GM10847 (cell line): ENCODE data around the gene IRX2.

Source experiments
- POLR2A ChIP-seq: IDR thresholded peaks from 2 replicates; pipeline ENCODE4 v1.6.1; 2011; ENCODE audit not compliant: insufficient read length; ENCODE audit errors: extremely low read depth

IRX2 gene

DNA sequence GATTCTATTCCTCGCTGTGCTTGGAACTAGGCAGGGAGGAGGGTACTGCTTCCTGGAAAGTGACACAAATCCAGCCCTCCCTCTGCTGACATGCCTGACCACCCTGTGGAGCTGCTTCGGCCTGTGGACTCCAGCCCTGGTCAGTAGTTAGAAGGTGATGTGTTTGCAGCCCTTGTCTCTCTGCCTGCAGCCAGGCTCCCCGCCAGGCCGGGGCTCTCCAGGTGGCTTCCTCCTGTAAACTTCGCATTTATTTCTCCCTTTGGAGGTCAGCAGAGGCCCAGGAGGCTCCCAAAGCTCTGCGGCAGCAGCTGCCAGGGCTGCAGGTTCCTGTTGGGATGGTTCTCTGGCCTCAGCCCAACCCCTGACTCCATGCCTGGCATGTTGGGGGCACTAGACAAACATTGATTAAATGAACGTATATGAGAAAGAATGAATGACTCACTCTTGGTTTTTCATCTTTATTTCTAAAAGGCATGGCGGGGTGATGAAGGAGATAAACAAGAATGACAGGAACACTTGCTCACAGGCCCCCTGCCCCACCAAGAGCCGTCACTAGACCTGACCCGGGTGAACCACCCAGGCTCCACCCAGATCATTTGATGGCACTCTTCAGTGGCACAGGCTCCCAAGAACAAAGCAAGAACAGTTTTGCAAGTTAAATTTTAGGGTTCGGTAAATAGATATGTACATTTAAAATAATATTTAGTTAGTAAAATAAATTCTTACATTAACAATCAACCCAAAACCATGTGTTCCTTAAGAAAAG is 8.4 kb upstream of the IRX2 start:
- TF ChIP-seq POLR2A: no peak

DNA sequence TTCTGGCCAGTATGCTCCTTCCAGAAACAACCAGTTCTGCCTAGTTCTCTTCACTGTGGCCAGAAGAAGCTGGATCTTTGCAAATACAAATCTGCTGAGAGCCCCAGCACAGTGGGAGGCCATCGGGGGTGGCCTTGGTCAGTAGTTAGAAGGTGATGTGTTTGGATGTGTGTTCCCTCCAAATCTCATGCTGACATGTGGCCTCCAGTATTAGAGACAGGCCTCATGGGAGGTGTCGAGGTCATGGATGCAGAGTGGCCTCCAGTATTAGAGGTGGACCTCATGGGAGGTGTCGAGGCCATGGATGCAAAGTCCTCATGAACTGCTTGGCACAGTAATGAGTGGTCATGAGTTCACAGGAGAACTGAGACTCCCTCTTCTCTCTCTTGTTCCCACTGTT is 7.6 kb upstream of the IRX2 start:
- no peak for TF ChIP-seq POLR2A

DNA sequence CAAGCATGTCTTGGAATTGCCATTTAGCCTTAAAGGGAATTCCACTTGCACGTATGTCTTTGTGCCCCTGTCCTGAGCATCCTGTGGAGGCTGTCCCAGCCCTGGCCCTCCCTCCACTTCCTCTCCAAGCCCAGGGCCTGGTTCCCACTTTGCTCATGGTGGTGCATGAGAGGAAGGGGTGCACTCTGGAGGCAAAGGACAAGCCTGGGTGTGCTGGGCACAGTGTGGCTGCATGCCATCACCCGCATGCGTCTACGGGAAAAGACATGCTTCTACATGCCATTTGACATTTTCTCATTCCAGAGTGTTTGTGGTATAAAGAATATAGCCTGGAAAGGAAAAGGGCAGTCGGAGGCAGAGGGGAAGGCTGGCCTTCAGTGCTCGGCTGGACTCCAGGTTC is 7.2 kb upstream of the IRX2 start:
- no peak for TF ChIP-seq POLR2A

DNA sequence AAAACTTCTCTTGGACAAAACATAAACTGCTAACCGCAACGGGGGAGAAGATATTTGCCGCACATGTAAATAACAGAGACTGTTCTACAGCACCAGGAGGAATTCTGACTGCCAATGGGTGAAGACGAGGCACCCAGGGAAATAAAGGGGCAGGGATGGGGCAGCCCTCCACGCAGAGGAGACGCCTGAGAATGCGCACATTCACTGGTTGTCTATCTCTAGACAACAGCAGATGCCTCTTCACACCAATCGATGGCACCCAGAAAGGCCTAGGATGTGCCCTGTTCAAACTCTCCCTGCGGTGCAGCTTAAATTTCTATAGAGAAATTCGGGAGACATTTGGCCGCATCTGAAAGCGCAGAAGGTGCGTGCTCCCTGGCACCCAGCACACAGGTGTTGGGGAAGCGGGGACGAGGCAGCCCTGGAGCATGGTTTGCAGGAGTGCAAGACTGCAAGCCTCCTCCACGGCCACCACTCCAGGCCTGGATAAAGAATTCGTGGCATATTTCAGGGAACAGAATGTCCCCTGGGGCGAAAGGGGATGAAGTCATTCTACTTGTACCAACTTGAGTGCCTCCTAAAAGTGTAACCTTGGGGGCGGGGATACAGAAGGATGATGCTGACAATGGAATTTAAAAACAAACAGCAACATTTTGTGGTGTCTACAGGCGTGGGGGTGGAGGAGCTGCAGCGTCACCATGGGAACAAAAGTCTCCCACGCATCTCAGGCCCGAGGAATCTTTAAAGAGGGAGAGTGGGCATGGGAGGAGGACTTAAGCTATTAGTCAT is 6.3 kb upstream of the IRX2 start:
- TF ChIP-seq POLR2A: no peak

DNA sequence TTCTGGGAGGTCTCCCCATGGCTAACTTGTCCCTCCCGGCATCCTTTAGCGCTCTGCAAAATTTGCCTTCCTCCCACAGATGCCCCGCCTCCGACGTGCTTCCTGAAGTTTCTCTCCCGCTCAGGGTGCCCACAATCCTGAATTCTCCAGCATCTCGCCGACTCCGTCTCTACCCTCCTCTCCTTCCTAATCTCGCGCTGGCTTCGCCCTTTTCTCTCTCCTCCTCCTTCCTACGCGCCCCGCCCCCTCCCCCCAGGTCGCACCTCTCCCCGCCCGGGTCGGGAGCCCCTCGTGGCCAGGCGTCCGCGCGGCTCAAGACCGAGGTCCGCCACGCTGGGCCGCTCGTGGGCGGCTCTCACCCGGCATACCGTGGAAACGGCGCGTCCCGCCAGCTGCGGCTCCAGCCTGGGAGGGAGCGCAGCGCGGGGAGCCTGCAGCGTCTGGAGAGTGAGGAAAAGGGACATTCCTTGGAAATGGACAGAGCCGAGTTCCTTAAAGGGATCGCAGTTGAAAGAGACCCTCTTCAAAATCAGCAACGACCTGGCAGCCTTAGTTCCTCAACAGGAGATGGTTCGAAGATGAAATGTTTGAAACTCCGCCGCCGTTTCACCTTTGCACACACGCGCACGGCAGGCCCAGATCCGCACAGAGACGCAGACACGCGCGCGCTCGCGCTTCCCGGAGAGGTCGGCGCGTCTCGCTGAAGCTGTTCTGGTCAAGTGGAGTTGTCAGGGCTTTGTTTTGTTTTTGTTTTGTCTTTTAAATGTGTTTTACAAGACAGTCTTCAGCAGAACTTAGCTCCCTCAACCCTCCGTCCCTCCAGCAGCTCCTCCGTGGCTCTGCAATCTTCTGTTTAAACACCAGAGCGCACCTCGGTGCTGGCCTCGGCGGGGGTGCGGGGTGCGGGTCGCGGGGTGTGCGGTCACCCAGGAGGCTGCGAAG is 5.0 kb upstream of the IRX2 start:
- TF ChIP-seq POLR2A: no peak

DNA sequence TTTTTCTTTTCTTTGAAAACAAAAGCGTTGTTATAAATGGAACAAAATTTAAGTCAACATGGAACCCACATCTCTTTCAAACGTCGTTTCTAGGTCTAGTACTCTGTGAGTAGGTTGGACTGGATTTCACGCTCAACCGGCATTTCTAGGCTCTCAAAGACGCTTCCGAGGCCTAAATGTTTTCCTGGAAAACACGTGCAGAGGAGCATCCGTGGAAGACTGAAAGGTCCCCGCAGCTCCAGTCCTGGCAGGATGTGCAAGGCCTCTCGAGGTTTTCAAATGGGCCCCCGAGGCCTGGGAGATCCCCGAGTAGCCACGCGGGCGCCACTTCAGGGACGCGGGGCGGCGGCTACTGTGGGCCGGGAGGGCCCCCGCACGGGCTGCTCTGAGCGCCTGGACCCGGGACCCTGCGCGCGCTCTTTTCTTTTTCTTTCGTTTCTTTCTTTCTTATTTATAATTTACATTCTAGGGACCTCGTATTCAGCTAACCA is 4.2 kb upstream of the IRX2 start:
- TF ChIP-seq POLR2A: no peak

DNA sequence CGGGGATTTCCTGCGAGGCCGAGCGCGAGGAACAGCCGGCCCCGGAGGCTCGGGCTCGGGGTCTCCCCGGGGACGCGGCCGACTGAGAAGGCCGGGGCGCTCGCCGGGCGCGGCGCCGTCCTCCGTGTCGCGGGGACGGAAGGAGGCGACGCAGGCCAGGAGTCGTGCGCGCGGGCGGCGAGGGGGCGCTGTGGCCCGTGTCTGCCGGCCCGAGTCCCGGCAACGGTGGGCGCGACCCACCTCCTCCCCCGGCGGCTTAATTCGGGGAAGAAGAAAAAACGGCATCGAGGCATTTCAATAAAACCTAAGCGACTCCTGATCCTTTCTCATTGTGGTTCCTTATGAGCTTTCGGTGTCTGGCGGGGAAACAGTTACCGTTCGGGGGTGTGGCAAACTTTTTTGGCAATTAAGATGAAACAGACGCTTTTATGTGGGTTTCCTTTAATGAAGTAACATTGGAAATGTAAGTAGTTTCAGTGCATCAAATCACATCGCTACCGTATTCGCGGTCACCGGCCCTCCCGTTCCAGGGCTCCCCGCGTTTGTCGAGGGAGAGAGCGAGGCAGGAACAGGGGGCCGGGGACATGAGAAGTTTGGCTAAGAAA is 3.7 kb upstream of the IRX2 start:
- no peak for TF ChIP-seq POLR2A

DNA sequence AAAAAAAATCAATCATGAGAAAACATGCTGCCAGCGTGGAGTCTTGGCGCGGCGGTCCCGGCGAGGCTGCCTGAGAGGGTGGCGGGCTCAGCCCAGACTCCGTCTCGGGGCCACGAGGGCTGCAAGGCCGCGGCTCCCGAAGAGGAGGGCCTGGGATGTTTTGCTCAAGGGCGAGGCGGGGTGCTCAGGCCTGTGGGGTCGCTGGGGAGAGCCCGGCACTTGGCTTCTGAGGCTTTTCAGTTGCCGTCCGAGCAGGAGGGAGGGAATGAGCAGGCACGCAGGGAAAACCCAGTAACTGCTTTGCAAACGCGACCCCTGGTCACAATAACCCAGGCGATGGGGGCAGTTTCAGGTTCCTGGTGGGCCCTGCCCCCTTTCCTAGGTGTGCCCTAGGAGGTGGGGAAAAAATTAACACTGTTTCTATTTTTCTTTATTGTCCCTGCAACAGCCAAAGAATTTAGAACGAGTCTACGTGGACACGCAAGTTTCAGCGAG is 3.2 kb upstream of the IRX2 start:
- TF ChIP-seq POLR2A: no peak

DNA sequence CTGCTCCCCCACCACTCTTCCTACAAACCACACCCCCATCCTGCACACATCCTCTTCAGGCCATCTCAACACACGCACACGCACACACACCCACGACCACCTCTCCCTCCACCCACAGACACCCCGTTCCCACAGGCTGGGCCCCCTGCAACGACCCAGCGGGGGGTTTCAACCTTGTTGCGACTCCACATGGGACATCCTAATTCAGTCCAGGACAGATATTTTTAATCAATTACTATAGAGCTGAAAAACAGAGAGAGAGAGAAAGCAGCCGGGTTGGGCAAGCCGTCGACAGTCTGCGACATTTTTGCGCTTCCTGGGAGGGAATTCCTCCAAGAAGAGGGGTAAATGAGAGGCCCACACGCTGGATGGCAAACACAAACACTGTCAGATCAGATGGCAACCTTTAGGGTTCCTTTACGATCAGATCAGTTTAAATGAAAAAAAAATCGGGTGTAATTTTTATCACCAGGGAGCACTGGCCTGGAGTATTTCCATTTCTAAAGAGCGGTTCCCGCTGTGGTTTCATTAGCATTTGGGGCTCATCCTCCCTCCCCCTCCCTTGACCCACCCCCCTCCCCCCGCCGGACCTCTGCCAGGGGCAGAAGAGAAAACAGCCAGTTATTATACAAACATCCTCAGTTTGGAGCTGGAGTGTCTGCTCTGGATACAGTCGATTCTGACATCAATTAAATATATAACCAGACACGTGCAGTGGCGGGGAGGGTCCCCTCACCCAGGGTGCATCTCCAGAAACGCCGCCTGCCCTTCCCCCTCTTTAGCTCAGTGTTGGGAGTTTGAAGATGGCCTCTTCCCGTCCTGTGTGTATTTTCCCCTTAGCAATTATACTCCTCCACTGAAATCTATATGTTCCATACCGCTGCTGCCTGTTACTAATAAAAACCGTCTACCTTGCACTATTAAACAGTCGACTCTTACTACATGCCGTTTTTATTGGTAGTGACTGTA is 2.3 kb upstream of the IRX2 start:
- no peak for TF ChIP-seq POLR2A

DNA sequence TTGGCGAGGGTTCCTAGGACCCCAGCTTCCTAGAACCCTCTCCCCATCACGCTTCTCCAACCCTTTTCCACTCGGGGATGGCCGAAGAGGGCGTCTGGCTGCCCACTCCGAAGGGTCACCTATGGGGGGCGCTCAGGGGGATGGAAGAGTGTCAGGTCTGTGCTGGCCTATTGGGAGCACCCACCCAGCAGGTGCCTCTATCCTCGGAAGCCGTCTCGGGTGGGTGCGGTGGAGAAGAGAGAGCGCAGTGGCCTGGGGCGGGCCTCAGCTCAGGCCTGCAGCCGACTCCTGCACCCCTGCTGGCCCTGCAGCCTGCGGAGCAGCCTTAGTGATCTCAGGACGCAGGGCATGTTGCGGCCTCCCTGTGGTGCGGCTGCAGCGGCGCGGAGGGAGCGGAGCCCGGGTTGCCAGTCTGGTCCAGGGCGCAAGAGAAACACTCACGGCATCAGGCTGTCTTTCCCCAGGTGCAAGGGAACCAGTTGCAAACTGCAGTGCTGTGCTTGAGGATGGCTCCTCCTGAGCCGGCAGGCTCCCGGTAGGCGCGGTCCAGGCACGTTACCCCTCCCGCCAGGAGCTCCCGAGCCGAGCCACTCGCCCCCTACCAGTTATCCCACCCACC is 1.5 kb upstream of the IRX2 start:
- no peak for TF ChIP-seq POLR2A

DNA sequence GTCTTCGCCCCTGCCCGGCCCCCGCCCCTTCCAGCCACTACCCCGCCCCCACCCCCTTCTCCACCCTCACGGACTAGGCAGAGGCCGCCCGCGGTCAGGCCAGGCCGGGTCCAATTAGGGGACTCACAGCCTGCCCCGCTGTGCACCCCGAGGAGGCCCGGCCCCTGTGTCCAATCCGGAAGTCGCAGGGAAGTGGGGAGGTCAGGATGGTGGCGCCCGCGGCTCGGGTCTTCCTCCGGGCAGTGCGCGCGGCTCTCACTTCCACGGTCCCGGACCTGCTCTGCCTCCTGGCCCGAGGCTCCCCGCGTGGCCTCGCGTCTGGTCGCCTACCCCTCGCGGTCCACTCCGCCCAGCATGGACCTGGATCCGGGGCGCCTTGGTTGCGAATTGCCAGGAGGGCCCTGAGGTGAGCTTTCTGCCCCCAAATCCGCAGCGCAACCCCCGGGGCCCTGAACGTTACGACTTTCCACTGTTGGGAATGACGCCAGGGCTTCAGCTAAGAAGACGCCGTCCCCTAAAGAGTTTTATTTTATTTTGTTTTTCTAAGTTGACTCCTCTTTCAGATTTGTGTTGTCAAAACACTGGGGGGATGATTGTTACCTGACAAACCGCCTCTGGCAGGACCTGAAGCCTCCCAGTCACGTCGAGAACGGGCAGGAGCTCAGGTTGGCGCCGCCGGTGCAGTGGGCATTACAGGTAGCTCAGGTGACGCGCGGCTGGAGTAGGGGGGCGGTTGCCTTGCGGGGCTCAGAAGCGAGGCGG is 763 bp upstream of the IRX2 start:
- TF ChIP-seq POLR2A: no peak

DNA sequence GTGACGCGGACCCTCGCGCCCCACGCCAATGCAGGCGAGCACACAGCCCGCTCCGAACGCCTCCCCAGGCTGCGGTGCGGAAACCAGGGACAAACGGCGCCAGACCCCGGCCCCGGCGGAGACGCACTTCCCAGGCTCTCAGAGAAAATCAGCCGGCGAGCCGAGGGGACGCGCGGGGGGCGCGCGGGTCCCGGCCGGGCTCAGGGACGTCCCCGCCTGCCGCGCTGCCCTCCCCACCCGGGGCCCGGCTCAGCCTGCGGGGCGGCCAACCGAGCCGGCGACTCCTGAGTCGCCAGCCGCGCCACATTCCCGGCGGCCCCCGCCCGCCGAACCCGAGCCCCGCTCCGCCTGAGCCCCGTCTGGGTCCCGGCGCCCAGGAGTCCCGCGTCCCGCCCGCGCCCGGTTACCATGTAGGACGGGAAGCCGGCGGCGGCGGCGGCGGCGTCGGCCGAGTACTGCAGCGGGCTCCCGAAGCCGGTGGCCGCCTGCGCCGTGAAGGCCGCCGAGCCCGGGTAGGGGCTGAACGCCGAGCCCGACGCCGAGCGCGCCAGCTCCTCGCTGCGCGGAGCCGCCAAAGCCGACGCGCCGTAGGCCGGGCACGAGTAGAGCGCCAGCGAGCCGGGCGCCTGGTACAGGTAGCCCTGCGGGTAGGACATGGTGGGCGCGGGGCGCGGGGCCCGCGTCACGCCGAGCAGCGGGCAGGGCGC is 566 bp downstream of the IRX2 start:
- no peak for TF ChIP-seq POLR2A
